Measurements from ENCODE around the gene GKN2. TPM values are rescaled to one million over a fixed set of nuclear protein-coding genes. Genes with fewer than 3 reads are reported as not detected.
A peak's percentile ranks its signal among the peaks of the same experiment; 100 is the strongest.

GKN2 gene
- total RNA-seq, 1 experiment from 2014 or later = 0.58 TPM

DNA sequence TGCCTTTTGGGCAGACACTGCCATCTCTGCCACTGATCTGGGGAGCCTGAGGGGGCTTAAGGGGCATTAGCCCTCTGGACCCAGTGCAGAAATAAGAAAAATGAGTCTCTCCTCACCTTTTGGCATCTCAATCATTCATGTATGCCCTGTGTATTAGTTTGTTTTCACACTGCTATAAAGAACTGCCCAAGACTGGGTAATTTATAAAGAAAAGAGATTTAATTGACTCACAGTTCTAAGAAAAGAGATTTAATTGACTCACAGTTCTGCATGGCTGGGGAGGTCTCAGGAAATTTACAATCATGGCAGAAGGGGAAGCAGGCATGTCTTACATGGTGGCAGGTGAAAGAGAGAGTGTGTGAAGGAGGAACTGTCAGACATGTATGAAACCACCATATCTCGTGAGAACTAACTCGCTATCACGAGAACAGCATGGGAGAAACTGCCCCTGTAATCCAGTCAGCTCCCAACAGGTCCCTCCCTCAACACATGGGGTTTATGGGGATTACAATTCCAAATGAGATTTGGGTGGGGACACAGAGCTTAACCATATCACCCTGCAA, 21.5 kb downstream of the GKN2 start:
- Histone ChIP-seq H3K9me2 (replicated peaks; ENCODE audit: low read length) (no peaks in the 10 kb centered on the region), H3K9me3 (ENCODE audit: low read length) (no peaks in the 10 kb centered on the region), H3K27ac (ENCODE audit: low read length) (no peak overlapping the region), H3K9ac (ENCODE audit: low read length) (no peak overlapping the region), H3K4me2 (ENCODE audit: low read length) (no peak overlapping the region), H3K27me3 (ENCODE audit: low read length) (no peaks in the 10 kb centered on the region), H4K20me1 (ENCODE audit: low read length) (no peaks in the 10 kb centered on the region), H3F3A (ENCODE audit: low read length, unreplicated experiment) (no peaks in the 10 kb centered on the region), H3K4me1 (ENCODE audit: insufficient read depth, low read length) (peaks cover 2% of the 10 kb centered on the region; the same call in 1 of the 2 replicates), H3K36me3 (ENCODE audit: low read depth, low read length) (no peaks in the 10 kb centered on the region), H2AFZ (ENCODE audit: low read length) (no peak overlapping the region), H3K4me3 (ENCODE audit: low read length) (no peak overlapping the region), H3K79me2 (ENCODE audit: low read length) (no peaks in the 10 kb centered on the region)
- ChIA-PET POLR2A (ENCODE audit: unreplicated experiment) (no interaction called here), CTCF (no interaction called here)
- BruUV-seq (replicated peaks) = no TSS peak
- DNase-seq = no peak
- intact Hi-C loops (cut with micrococcal nuclease) = no loop called here
- no peak for ATAC-seq
- TF ChIP-seq, protein P1, sequence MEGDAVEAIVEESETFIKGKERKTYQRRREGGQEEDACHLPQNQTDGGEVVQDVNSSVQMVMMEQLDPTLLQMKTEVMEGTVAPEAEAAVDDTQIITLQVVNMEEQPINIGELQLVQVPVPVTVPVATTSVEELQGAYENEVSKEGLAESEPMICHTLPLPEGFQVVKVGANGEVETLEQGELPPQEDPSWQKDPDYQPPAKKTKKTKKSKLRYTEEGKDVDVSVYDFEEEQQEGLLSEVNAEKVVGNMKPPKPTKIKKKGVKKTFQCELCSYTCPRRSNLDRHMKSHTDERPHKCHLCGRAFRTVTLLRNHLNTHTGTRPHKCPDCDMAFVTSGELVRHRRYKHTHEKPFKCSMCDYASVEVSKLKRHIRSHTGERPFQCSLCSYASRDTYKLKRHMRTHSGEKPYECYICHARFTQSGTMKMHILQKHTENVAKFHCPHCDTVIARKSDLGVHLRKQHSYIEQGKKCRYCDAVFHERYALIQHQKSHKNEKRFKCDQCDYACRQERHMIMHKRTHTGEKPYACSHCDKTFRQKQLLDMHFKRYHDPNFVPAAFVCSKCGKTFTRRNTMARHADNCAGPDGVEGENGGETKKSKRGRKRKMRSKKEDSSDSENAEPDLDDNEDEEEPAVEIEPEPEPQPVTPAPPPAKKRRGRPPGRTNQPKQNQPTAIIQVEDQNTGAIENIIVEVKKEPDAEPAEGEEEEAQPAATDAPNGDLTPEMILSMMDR (conservative IDR thresholded peaks at IDR 0.05; ENCODE audit: low read depth, low read length) = no peak
- no peak for TF ChIP-seq EZH2 (IDR thresholded peaks at IDR 0.05; ENCODE audit: low read length, unreplicated experiment)
- TF ChIP-seq EZH2phosphoT487 (IDR thresholded peaks at IDR 0.05; ENCODE audit: borderline replicate concordance, low read length) = no peak

DNA sequence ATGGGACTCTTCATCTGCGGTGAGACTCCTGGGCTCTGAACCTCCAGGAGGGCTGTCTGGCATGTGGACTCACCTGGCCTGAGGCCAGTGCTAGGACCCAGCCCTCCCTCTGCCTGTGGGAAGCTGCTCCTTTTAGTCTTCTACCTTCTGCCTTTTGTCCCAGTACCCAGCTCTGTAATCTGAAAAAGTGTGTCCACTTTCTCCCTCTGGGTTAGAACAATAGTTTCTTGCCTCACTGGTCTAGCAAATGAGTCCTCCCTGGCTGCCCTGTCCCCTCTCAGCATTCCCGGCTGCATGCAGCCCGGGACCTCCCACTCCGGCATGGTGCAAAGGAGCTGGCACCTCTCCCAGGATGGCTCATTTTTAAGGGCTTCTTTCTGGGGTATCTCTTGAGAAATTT, 25.9 kb downstream of the GKN2 start:
- no peaks in the 10 kb centered on the region for H3K27me3 ChIP-seq (ENCODE audit: low read length)
- no peaks in the 10 kb centered on the region for H3F3A ChIP-seq (ENCODE audit: low read length, unreplicated experiment)
- no peaks in the 10 kb centered on the region; the same call in 1 of the 2 replicates for H3K4me1 ChIP-seq (ENCODE audit: insufficient read depth, low read length)
- ChIA-PET CTCF (interaction anchor here (0.6 to 0.9 kb wide), 2 partner anchors 17 to 97 kb away, joined by 3 read pairs; no protein-coding TSS in a partner anchor), POLR2A (ENCODE audit: unreplicated experiment) (no interaction called here)
- ATAC-seq (no peak), DNase-seq (no peak)
- no peaks in the 10 kb centered on the region for H3K9me2 ChIP-seq (replicated peaks; ENCODE audit: low read length)
- H4K20me1 ChIP-seq (ENCODE audit: low read length) = no peaks in the 10 kb centered on the region
- no peaks in the 10 kb centered on the region for H3K79me2 ChIP-seq (ENCODE audit: low read length)
- H3K9ac ChIP-seq (ENCODE audit: low read length) = no peak overlapping the region
- intact Hi-C loops (cut with micrococcal nuclease) = loop anchor here (5.0 kb wide), 2 partner anchors 89 to 459 kb away; partner anchors contain the start of genes APLF and FBXO48
- H3K9me3 ChIP-seq (ENCODE audit: low read length) = no peaks in the 10 kb centered on the region
- TF ChIP-seq, protein P1 (conservative IDR thresholded peaks at IDR 0.05; ENCODE audit: low read depth, low read length) = no peak
- no peak overlapping the region for H3K4me3 ChIP-seq (ENCODE audit: low read length)
- no peak overlapping the region for H2AFZ ChIP-seq (ENCODE audit: low read length)
- no peak overlapping the region for H3K27ac ChIP-seq (ENCODE audit: low read length)
- H3K36me3 ChIP-seq (ENCODE audit: low read depth, low read length) = no peaks in the 10 kb centered on the region
- H3K4me2 ChIP-seq (ENCODE audit: low read length) = no peak overlapping the region
- no TSS peak for BruUV-seq (replicated peaks)

DNA sequence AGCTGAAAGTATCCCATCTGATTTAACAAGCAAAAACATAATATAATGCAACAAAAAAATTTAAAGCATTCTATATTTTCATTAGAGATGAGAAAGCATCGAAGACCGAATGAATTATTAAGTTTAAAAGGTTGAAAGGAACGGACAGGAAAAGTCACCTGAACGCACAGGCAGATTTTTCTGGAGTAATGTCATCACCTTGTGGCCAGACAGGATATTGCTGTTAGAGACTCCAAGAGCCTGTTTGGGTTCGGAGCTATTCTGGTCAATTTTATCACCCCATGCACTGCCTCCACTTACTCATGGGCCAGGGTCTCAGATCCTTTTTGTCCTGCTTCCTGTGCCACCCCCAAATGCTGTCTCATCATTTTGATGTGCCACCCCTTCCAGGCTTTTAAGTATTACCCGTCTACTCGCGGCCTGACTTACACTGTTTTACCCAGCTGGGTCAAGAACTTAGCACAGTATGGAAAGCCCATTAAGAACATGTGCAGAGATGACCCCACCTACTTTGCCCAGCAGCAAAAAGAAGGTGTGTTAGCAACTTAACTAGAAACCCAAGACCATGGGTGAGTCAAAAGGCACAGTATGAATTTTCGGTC, 27.3 kb downstream of the GKN2 start:
- ATAC-seq = peak; percentile 84
- intact Hi-C loops (cut with micrococcal nuclease) = loop anchor here (1.0 to 5.0 kb wide), 4 partner anchors 88 to 458 kb away; partner anchors contain the start of genes APLF and FBXO48
- CTCF ChIA-PET = interaction anchor here (0.5 to 2.2 kb wide), 8 partner anchors 11 to 463 kb away, joined by 3 to 23 read pairs (median 4); no protein-coding TSS in a partner anchor
- BruUV-seq (replicated peaks) = no TSS peak
- H3K9me3 ChIP-seq (ENCODE audit: low read length) = no peaks in the 10 kb centered on the region
- H3K79me2 ChIP-seq (ENCODE audit: low read length) = no peaks in the 10 kb centered on the region
- POLR2A ChIA-PET (ENCODE audit: unreplicated experiment) = no interaction called here
- H3K27ac ChIP-seq (ENCODE audit: low read length) = no peak overlapping the region
- H3F3A ChIP-seq (ENCODE audit: low read length, unreplicated experiment) = no peaks in the 10 kb centered on the region
- peak overlapping the region; percentile 47 for H2AFZ ChIP-seq (ENCODE audit: low read length)
- H3K27me3 ChIP-seq (ENCODE audit: low read length) = no peaks in the 10 kb centered on the region
- H4K20me1 ChIP-seq (ENCODE audit: low read length) = no peaks in the 10 kb centered on the region
- TF ChIP-seq EZH2 (IDR thresholded peaks at IDR 0.05; ENCODE audit: low read length, unreplicated experiment) = no peak
- no peak for TF ChIP-seq EZH2phosphoT487 (IDR thresholded peaks at IDR 0.05; ENCODE audit: borderline replicate concordance, low read length)
- TF ChIP-seq, protein P1 (conservative IDR thresholded peaks at IDR 0.05; ENCODE audit: low read depth, low read length) = peak; percentile 93
- H3K9me2 ChIP-seq (replicated peaks; ENCODE audit: low read length) = no peaks in the 10 kb centered on the region
- DNase-seq = peak; percentile 81
- H3K4me2 ChIP-seq (ENCODE audit: low read length) = 0 out of 2 replicates have a peak overlapping the region, but pooled peaks have one; percentile 37
- no peak overlapping the region for H3K4me3 ChIP-seq (ENCODE audit: low read length)
- H3K9ac ChIP-seq (ENCODE audit: low read length) = no peak overlapping the region
- H3K36me3 ChIP-seq (ENCODE audit: low read depth, low read length) = no peaks in the 10 kb centered on the region
- H3K4me1 ChIP-seq (ENCODE audit: insufficient read depth, low read length) = no peaks in the 10 kb centered on the region; the same call in 1 of the 2 replicates

Measured in PC-3 (cell line).